ENCODE measurements around the gene CACHD1.

Gene CACHD1

DNA sequence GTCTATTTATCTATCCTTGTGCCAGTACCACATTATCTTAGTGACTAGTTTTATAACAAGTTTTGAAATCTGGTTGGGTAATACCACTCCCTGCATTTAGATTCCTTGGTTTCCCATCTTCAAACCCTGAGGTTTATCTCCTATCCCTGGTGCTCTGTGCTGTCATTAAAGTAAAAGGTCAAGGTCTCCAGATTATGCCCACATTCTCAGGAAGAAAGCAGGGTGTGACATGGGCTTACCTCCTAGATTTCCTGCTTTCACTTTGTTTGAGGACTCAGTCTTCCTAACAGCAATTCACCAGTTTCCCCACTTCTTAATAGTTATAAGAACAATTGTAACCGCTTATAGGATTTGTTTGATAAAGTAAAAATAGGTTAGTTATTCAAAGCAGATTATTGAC lies 86.0 kb downstream of the CACHD1 start:
- no peak for FAIRE-seq

DNA sequence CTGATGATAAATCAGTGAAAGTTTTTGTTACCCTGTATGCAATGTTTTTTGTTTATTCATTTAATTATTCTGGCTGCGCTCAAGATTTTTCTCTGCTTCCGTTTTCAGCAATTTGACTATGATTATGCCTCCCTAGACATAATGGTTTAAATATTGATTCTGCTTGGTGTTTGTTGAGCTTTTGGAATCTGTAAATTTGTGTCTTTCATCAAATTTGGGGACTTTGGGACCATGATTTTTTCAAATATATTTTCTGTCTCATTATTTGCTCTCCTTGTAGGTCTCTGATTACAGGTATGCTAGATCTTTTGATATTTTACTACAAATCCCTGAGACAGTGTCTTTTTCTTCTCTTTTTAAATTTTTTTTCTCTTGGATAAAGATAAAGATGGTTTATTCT lies 92.1 kb downstream of the CACHD1 start:
- no peak for FAIRE-seq

DNA sequence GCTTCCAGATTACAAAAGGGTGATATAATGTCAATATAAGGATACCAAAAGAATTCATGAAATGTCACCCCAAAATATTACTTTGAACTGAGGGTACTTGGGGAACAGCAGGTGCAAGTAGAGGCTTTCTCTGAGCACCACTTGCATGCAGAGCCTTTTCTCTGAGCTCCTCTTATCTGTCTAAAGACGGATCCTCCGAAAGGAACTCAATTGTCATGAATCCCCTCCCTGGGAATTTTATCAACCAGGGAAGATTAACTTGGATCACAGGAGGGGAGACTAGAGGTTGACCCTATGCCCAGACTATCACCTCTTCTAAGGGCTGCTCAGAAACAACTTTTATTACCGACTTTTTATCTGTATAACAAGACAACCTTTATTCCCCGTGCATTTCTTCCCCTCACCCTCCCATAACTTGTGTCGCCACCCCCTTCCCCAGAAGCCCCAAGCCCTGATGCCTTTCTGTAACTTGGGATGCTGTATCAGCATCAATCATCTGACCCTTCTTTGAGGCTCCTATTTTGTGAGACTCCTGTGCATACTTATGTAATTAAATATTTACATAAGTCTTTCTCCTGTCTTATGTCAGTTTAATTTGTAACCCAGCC lies 94.1 kb downstream of the CACHD1 start:
- no peak for FAIRE-seq

DNA sequence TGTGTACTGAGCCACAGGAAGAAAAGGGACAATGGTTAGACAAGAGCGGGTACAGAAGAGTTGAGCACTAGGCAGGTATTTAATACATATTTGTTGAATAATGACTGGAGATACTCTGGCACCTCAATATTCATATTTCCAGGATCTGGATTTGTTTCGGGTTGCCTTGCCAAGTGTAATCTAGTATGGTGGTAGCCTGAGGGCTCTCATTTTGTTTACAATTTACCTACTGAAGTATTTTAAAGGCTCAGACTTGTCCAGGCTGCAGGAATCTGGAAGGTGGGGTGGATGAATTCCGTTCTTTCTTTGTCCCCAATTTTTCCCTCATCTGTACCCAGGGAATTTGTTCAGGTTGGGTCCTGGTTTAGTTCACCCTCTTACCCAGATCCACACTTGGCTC lies 95.0 kb downstream of the CACHD1 start:
- FAIRE-seq: no peak

DNA sequence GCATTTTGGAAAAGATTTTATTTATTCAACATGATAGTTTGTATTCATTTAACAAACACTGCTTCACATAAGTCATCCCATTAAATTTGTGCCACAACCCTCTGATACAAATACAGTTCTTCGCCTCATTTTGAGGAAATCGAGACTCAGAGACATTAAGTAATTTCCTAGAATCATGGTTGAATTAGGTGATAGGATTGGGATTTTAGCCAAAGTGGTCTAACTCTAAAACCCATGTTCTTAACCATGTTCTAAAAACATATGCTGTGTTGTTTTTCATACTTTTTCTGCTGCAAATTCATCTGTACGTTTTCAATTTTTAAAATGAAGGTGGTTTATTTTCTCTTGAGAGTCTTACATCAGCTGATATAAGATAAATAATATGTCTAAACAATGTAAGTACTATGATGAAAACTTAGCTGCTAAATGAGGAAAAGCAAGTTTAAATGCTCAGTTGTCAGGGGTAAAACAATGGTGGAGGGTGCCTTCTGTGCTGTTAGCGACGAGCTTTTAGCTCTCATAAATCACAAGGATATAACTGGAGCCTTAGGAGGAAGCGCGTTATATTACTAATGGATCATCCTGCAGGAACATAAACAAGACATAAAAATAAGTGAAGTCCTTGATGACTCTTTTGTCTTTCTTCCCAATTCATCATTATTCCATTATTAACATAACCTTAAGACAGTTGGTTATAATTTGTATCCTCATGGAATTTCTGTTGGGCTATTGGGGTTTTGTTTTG lies 97.7 kb downstream of the CACHD1 start:
- FAIRE-seq: no peak

DNA sequence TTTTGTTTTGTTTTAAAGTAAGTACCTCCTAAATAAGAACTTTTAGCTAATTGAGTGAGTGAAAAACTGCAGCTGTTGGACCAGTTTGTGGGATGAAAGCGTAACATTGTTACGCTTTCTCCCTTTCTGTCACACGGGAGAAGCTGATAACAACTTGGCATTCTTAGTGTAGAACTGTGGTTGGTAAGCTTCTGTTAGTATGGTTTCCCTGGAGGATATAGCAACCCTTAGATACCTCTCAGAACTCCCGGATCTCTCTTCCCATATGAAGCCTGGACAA lies 98.2 kb downstream of the CACHD1 start:
- no peak for FAIRE-seq

DNA sequence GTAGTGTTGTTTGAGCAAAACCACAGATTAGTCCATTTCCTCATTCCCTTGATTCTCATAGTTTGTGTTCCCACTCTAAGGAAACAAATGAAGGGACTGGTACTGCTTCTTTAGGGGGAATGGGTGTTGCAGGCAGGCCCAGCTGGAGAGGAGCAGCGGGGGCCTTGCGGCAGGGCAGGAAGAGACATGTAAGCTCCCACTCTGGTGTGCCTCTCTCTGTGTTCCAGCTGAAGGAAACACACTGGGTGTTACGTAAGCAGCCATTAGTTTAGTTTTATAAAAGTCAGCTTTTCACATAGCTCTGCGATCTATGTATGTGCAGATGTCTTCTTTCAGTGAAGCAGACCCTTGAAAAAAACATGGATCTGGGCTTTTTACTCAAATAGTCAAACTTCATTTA lies 99.5 kb downstream of the CACHD1 start:
- no peak for FAIRE-seq

DNA sequence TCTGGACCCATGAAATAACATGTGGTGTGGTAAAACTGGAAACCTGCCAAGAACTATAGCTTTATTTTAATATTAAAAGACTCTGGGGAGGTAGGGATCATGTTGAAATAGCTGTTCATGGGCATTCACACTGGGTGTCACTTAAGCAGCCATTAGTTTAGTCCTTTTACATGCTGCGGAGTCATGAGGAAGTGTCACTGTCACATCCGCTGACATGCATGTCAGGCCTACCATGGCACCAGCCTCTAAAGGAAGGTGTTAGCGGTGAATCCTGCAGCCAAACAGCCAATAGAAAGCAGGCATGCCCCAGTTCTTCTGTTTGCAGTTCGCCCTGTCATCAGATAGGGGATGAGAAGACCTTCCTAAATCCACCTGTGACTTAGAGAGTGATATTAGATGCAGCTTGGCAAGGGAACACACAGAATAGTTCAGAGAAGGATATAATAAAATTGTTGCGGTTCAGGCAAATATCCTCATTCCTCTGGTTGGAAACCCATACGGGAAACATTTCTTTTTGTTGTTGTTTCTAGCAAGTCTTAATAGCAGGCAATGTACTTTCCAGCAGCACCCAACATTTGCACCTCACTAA lies 100.4 kb downstream of the CACHD1 start:
- FAIRE-seq: no peak

DNA sequence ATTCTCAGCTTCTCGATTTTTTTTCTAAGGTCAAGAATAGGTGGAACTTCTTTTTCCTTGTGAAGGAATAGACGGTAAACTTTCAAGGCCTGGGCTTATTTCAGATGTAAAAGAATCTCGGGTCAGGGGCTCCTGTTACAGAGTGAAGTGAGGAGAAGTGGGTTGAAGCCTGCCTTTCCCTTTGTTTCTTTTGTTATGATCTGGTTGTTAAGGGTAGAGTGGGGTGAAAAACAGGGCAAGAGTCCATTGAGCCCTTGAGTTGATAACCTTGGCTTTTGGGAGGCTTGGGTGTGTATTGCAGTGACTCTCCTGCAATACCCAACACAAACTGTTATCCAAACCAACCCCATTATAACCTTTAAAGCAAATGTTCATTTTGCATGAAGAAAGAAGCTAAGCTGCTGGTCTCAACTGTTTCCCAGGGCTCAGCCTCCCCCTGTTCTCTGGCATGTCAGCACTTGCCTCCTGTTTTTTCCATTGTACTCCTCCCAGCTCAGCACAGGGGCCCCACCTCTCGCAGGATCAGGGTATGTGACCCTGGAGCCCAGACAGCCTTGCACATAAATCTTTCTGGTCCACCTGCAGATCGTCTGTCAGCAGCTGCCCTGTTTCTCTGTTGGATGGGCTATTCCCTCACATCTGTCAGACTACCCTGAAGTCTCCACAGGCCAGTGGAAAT lies 102.4 kb downstream of the CACHD1 start:
- no peak for FAIRE-seq

DNA sequence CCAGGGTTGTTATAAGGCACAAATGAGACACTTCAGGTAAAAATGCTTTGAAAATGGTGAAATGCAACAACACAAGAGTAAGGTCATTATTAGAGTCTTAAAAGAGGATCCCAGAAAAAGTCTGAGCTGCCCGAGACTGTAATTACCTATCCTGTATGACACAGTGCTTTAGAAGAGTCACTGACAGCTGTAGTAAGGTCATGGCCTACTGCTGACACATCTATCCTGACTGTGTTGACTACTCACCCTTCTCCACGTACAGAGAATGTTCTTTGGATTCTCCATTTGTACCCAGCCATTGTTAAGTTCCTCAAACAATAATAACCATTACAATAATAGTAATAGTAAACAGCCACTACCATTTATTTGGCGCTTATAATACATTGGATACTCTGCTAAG lies 104.4 kb downstream of the CACHD1 start:
- FAIRE-seq: no peak

DNA sequence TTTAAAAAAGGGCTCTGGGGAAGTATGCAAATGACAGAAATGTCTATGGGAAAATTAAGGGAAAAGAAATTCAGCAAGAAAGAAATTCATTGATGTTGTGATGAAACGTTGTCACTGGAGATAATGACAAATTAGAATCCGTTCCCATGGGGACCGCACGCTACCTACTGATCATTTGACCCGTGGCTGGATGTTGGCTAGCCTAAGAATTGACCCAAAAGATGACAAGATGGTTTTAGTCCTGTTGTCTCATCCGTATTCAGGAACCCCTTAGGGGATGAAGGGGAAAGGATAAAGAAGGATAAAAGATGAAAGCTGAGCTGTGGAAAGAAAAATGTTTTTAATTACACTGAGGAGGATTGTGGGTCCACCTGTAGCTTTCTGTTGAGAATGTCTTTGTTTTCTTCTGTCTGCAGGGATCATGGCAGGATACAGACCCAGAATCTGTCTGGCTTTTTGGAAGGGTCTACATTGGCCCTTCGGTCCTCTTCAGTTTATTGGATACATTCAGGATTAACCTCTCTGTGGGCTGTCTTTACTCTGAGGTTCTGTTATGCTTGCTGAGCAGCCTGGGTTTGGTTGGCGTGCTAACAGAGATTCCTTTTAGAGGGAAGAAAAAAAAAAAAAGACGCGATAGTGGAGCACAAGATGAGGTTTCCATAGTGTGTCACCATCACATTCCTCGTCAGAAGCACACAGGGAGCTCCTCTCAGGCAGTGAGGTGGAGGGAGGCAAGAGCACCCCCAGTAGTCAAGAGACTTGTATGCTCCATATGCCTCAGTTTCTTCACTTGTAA lies 106.2 kb downstream of the CACHD1 start:
- no peak for FAIRE-seq

DNA sequence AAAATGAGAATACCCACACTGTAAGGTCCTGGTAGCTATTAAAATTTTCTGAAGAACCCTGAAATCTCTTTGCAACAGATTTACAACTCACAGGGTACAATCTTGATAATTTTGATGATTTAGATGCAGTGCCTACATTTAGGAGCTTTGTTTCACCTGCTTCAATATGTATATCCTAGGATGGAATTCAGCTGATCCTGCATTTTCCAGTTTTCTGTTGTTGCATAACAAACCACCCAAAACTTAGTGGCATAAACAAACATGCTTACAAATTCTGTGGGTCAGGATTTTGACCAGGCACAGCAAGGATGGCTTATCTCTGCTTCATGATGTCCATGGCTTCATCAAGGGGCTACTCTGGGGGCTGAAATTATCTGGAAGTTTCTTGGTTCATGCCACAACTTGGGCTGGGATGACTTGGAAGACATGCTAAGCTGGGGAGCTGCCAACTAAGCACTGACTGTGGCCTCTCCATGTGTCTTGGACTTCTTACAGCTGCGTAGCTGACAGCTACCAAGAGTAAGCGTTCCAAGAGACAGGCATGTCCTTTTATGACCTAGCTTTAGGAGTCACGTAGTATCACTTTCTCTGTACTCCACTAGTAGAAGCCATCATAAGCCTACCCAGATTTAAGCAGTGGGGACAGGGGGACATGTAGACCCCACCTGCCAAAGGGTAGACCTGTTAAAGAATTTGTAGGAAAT lies 108.5 kb downstream of the CACHD1 start:
- no peak for FAIRE-seq

DNA sequence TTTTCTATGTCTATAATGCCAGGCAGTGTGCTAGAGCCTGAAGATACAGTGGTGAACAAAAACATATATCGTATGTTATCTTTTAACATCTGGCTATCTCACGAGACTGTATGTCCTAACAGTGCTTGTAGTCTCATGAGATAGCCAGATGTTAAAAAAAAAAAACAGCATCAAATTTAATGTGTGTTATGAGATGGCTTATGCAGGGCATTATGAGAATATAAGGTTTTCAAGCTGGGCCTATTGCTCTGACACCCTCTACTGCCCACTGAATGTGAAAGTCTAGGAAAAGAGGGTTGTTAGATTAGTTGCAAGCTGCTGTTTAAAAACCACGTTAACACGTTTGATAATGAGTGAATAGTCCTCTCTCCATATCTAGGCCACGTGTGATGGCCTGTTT lies 109.8 kb downstream of the CACHD1 start:
- no peak for FAIRE-seq

DNA sequence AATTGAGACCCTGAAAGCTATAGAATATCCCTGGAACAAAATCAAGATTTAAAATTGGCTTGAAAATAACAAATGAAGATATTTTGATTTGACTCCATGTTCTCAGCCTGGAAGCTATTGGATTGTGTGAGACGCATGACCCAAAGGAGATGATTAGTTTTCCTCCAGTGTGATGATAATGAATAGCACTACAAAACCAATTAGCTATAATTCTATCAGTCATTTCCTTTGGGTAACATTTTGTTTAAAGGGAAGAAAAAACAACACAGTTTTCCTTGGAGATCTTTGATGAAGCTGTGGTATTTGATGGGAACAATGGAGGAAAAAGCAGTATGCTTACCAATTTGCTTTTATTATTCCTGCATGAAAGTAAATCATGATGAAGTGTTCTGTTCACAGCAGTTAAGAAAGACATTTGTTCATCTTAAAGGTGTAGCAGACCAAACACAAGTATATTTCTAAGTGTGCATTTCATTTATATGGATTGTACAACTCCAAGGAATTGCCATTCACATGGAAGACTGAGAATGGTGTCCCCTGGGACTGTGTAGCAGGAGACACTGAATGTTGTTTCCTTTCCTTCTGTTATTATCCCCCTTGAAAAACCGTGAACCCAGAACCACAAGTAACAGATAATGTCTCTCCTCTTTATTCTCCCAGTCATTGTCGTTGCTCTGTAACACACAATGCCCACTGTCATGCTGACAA lies 111.4 kb downstream of the CACHD1 start:
- FAIRE-seq: no peak

DNA sequence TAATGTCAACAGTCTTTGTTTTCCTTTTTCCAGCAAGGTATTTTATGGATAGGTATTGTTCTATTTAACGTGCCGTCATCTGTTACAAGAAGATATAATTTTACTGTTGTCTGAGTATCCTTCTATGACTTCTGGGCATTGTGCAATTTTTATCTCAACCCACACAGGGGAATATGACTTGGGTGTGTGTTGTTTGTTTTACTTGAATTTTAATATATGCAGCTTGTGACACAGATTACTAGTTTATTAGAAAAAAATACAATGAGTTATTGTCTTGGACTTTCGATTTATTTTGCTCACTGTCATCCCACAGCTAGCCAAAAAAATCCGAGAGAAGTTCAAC lies 111.9 kb downstream of the CACHD1 start:
- FAIRE-seq: no peak

DNA sequence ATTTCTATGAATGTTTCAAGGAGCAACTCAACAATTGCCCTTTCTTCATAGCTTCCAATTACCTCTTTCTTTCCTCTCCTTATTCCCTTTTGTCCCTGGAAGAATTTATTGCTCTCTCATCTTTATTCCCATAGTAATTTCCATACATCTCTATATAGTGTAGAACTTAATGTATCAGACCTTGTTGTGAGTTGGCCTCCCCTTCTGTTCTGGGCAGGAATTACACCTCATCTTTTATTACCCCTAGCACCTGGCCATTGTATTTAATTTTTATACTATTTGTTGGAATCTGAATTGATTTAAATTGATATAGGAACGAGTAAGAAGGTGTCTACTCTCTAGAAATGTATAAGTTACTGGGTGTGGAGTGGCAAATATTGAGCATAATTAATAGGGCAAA lies 114.5 kb downstream of the CACHD1 start:
- FAIRE-seq: no peak

DNA sequence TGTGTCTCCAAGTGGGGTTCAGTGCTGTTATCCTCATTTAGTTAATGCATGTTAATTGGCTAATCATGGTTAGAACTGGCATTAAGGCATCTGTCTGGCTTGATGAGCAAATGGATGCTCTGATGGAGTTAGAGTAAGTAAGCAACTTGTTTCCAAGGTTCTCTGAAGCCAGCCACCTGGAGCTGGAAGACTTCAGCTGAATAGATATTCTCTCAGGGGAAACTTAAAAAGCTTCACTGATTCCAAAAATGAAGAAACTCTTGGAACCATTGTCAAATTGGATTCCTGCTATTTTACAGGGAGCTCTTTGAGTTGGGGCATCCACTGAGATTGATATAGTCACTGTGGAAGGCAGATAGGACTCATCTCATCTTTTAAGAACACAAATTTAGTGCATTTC lies 118.9 kb downstream of the CACHD1 start:
- no peak for FAIRE-seq

DNA sequence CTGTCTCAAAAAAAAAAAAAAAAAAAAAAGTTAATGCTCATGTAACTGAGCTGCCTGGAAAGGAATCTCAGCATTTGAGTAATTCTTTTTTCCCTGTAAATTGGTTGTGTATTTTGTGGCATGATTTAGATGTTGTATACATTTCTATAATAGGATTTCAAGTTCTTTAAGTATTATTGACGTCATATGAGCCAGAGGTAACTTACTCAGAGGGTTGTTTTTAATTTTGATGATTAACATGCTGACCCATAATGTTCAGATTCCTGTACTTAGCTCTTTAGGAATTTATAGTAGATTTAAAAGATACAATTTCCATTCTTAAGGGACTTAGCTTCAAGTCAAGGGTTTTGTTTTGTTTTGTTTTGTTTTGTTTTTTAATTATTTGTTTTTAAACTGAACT lies 120.4 kb downstream of the CACHD1 start:
- no peak for FAIRE-seq

DNA sequence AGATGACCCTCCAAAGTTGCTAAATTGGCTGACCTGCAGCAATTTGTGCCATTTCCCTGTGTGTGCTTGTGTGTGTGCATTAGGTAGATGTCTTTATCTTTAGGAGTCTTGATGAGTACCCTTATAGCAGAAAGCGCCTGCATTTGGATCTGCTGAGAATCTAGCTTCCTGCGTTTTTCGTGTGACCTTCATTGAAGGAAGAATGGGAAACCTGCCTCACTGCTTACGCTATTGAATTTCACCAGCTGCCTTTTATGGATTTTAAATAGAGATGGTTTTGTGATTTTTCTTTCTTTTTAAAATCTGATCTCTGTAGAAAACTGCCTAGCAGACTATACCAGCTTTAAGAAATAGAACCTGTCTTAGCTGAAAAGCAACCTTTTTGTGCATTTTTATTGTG lies 124.5 kb downstream of the CACHD1 start:
- no peak for FAIRE-seq

DNA sequence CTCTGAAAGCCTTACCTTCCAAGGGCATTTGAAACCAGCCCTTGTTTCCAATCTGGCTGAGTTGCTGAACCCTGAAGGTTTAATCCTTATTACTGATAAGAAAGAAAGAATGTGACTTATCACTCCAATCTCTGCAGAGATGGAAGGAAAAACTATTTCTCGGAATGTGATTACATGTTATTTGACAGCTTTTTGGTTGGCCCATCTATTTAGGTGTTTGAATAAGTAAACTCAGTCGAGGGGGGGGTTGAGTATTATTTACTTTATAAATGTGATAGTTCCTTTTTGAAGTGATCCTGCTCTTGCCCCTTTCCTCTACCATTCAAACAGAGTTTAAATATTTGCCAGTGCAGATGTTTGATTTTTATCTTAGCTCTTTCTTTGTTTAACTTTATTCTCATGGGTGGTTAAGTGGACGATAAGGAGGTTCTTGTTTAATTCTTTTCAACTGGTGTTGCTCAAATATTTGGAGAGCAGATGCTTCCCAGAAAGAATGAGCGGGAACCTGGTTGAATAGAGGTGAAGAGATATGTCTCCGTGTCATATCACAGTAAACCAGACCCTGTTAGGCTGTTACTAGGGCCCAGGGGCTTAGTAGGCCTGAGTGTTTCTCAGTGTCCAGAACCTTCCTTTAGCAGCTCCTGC lies 126.1 kb downstream of the CACHD1 start:
- no peak for FAIRE-seq

DNA sequence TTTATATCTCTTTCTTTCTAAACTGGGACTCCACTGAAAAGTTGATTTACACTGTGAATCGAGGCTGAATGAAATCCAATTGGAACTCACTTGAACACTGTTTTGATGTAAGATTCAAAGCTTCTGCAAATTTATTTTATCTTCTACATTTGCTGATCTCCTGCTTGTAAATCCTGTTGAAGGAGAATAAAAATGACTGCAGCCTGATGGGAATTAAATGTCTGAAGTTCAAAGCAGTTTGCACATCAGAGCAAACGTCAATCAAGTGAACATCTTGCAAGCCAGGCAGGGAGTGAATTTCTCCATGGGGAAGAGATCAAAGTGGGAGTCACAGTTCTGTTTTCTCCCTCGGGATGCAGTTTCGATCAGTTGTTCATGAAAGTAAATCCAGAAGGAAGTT lies 127.2 kb downstream of the CACHD1 start:
- no peak for FAIRE-seq
